Upper lobe of left lung (tissue), 6 donors: ENCODE measurements around the gene CYFIP2. TPM values are rescaled to one million over a fixed set of nuclear protein-coding genes. Genes with fewer than 3 reads are reported as not detected.

Experiments used
- ATAC-seq, 2 donors: fragments of 200-7000 bp; cut with Tn5 transposase; one replicate each; pipeline ENCODE4 v1.9.1; 2022; ENCODE audit warnings: mild to moderate bottlenecking in 2 of 2, moderate library complexity in 2 of 2; ENCODE audit not compliant: low FRiP score in 2 of 2
- DNase-seq, 2 donors: peaks; one replicate each; pipeline ENCODE4 v3.0.0-alpha.2; 2019 to 2020
- H3K27ac ChIP-seq, 4 donors: fragments of 200-600 bp; sonication (generic); one replicate each; pipeline ENCODE4 v1.5.1; 2016 to 2019
- H3K27me3 ChIP-seq, 4 donors: fragments of 200-600 bp; sonication (generic); one replicate each; pipeline ENCODE4 v1.5.1; 2017 to 2019
- H3K36me3 ChIP-seq, 4 donors: fragments of 200-600 bp; sonication (generic); one replicate each; pipeline ENCODE4 v1.5.1; 2016 to 2019
- H3K4me1 ChIP-seq, 4 donors: fragments of 200-600 bp; sonication (generic); one replicate each; pipeline ENCODE4 v1.5.1; 2018 to 2019
- H3K4me3 ChIP-seq, 4 donors: fragments of 200-600 bp; sonication (generic); one replicate each; pipeline ENCODE4 v1.5.1; 2017 to 2019; ENCODE audit warnings: mild to moderate bottlenecking in 2 of 4, moderate library complexity in 1 of 4
- H3K9me3 ChIP-seq, 4 donors: fragments of 200-600 bp; sonication (generic); one replicate each; pipeline ENCODE4 v1.5.1; 2018 to 2019
- CTCF ChIP-seq, 6 experiments: fragments of 450-650 bp in 4 of 6; fragments of 200-600 bp in 2 of 6; sonication (generic) in 2 of 6; IDR thresholded peaks; one replicate each; pipeline ENCODE4 v1.5.1; 2016 to 2019; ENCODE audit warnings: antibody characterized with exemption in 6 of 6
- EP300 ChIP-seq, 4 donors: sonication (generic); formaldehyde crosslinking; IDR thresholded peaks; one replicate each; pipeline ENCODE4 v1.5.1; 2017; ENCODE audit warnings: antibody characterized with exemption in 4 of 4, control low read depth in 2 of 4
- POLR2A ChIP-seq, 4 donors: fragments of 450-650 bp; IDR thresholded peaks; one replicate each; pipeline ENCODE4 v1.5.1; 2016 to 2017; ENCODE audit warnings: antibody characterized with exemption in 4 of 4, mild to moderate bottlenecking in 2 of 4
- POLR2AphosphoS5 ChIP-seq, 2 donors: sonication (generic); formaldehyde crosslinking; IDR thresholded peaks; one replicate each; pipeline ENCODE4 v1.5.1; 2017; ENCODE audit warnings: antibody characterized with exemption in 2 of 2
- WGBS, 2 donors: methylation state at CpG; one replicate each; pipeline ENCODE4 v1.1.5; 2017 to 2018; 5-methylcytosine and 5-hydroxymethylcytosine counted together
- total RNA-seq, 6 donors: library from RNA; depleted of rRNA in 4 of 6; stranded (reverse); fragments of >200 nt in 4 of 6; gene quantifications; one replicate each; pipeline versions ENCODE4 v1.1.0 to v1.2.1, GENCODE V29; 2016 to 2021
- donor health status: DM: no; HTN: no; CAD: no; lungs with moderate emphysema.
- donor health status: DM: no; HTN: yes; CAD: no; lungs with severe emphysema.

The CYFIP2 gene
- total RNA-seq, 6 donors from 2014 or later, result 39.6 to 71.8 (median 47.7) TPM

DNA sequence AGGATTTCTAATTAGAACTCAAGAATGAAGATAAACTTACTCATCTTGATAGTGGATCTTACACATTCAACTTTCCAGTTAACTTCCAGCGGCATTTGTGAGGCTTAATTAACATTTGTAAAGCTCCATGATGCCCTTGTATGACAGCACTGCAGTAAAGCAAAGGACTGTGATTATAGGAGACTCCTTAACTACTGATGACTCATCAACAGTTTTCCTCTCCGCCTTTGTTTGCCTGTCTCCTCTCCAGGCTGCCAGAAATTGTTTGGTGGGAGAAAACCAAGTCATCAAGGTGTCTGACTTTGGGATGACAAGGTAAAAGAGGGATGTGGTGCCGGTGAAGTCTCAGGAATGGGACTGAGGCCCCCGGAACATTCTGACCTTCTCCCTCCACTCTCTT is 20.4 kb upstream of the CYFIP2 start:
- 74 to 78% methylated on average over 4 of the region's 4 CpGs for WGBS, 2 donors
- no peak overlapping the region for H3K4me3 ChIP-seq
- DNase-seq (no peak), ATAC-seq (no peak)
- TF ChIP-seq POLR2AphosphoS5 (IDR thresholded peaks at IDR 0.05) (no peak), CTCF (IDR thresholded peaks at IDR 0.05) (no peak), POLR2A (IDR thresholded peaks at IDR 0.05) (no peak), EP300 (IDR thresholded peaks at IDR 0.05) (no peak)
- no peaks in the 10 kb centered on the region for H3K9me3 ChIP-seq
- no peaks in the 10 kb centered on the region for H3K36me3 ChIP-seq
- H3K27ac ChIP-seq, result no peak overlapping the region
- H3K27me3 ChIP-seq, result no peaks in the 10 kb centered on the region
- H3K4me1 ChIP-seq, result no peaks in the 10 kb centered on the region

DNA sequence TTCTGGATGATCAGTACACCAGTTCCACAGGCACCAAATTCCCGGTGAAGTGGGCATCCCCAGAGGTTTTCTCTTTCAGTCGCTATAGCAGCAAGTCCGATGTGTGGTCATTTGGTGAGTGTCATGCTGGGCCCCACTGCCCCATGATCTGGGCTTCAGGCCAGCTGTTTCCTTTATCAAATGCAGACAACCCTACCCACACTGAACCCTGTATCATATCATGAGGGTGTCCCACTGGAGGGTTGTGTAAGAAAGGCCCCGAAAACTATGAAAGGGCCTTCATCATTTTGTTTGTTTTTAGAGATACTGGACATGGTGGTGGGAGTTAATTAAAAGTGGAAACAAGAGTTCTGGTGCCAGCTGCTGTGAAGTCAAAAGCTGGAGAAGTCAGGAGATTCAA is 20.0 kb upstream of the CYFIP2 start:
- H3K36me3 ChIP-seq, result no peaks in the 10 kb centered on the region
- no peak for TF ChIP-seq CTCF (IDR thresholded peaks at IDR 0.05)
- no peak for TF ChIP-seq EP300 (IDR thresholded peaks at IDR 0.05)
- no peak for TF ChIP-seq POLR2AphosphoS5 (IDR thresholded peaks at IDR 0.05)
- TF ChIP-seq POLR2A (IDR thresholded peaks at IDR 0.05), result no peak
- no peak overlapping the region for H3K4me3 ChIP-seq
- no peak overlapping the region for H3K27ac ChIP-seq
- H3K27me3 ChIP-seq, result no peaks in the 10 kb centered on the region
- no peak for DNase-seq
- no peaks in the 10 kb centered on the region for H3K9me3 ChIP-seq
- WGBS, 2 donors, result 69 to 90% methylated on average over 4 of the region's 4 CpGs
- no peaks in the 10 kb centered on the region for H3K4me1 ChIP-seq
- ATAC-seq, result no peak

- no peaks in the 10 kb centered on the region for H3K4me1 ChIP-seq
- ATAC-seq (no peak), DNase-seq (no peak)
- no peak overlapping the region for H3K27ac ChIP-seq
- TF ChIP-seq POLR2AphosphoS5 (IDR thresholded peaks at IDR 0.05) (no peak), CTCF (IDR thresholded peaks at IDR 0.05) (no peak), POLR2A (IDR thresholded peaks at IDR 0.05) (no peak), EP300 (IDR thresholded peaks at IDR 0.05) (no peak)
- no peaks in the 10 kb centered on the region for H3K9me3 ChIP-seq
- H3K36me3 ChIP-seq, result no peaks in the 10 kb centered on the region
- no peaks in the 10 kb centered on the region for H3K27me3 ChIP-seq
- H3K4me3 ChIP-seq, result no peak overlapping the region
Observed at GRCh38 chr5:157247267-157247666, 18.7 kb upstream of the CYFIP2 start.

GRCh38 chr5:157248821-157249470 is 17.0 kb upstream of the CYFIP2 start:
- Histone ChIP-seq H3K36me3 (no peaks in the 10 kb centered on the region), H3K27me3 (no peaks in the 10 kb centered on the region), H3K27ac (peak overlapping the region in 1 of 4 donors; percentile 12), H3K4me1 (peaks cover 0 to 5% (median 2%) of the 10 kb centered on the region in 4 donors), H3K9me3 (no peaks in the 10 kb centered on the region), H3K4me3 (no peak overlapping the region)
- 54 to 82% methylated on average over 11 of the region's 11 CpGs for WGBS, 2 donors
- DNase-seq, result no peak
- peak in 1 of 2 donors; percentile 60 for ATAC-seq
- TF ChIP-seq POLR2AphosphoS5 (IDR thresholded peaks at IDR 0.05), result no peak
- no peak for TF ChIP-seq POLR2A (IDR thresholded peaks at IDR 0.05)
- TF ChIP-seq CTCF (IDR thresholded peaks at IDR 0.05), result no peak
- no peak for TF ChIP-seq EP300 (IDR thresholded peaks at IDR 0.05)
